Measurements from ENCODE around the gene CLCN3.
"Not testable (repeated sequence)": the region's sequence is repeated elsewhere in the genome, so short reads cannot be mapped to it uniquely, and the experiment has no call there.

The CLCN3 gene

GRCh38 chr4:169723207-169723965 is 103.0 kb downstream of the CLCN3 start:
- DNase-seq (ENCODE audit: low read depth) = peak; percentile 13
- no peak overlapping the region for H3K4me3 ChIP-seq (replicated peaks; ENCODE audit: low read depth, low read length)
- TF ChIP-seq CTCF (IDR thresholded peaks at IDR 0.05; ENCODE audit: low read length, missing control alignments) = peak; percentile 16

GRCh38 chr4:169724260-169724659 is 103.9 kb downstream of the CLCN3 start:
- DNase-seq (ENCODE audit: low read depth) = peak; percentile 81
- no peak overlapping the region for H3K4me3 ChIP-seq (replicated peaks; ENCODE audit: low read depth, low read length)
- TF ChIP-seq CTCF (IDR thresholded peaks at IDR 0.05; ENCODE audit: low read length, missing control alignments) = no peak

- TF ChIP-seq CTCF (IDR thresholded peaks at IDR 0.05; ENCODE audit: low read length, missing control alignments) = no peak
- no peak for DNase-seq (ENCODE audit: low read depth)
- no peak overlapping the region for H3K4me3 ChIP-seq (replicated peaks; ENCODE audit: low read depth, low read length)
Measured at GRCh38 chr4:169727616-169728015, 107.2 kb downstream of the CLCN3 start.

GRCh38 chr4:169730564-169730963 is 110.2 kb downstream of the CLCN3 start:
- H3K4me3 ChIP-seq (replicated peaks; ENCODE audit: low read depth, low read length) = no peak overlapping the region
- no peak for TF ChIP-seq CTCF (IDR thresholded peaks at IDR 0.05; ENCODE audit: low read length, missing control alignments)
- DNase-seq (ENCODE audit: low read depth) = no peak

- not testable (repeated sequence) for H3K4me3 ChIP-seq (replicated peaks; ENCODE audit: low read depth, low read length); DNase-seq (ENCODE audit: low read depth)
Measured at GRCh38 chr4:169738604-169739003, 118.2 kb downstream of the CLCN3 start.

GRCh38 chr4:169741569-169741968 is 121.2 kb downstream of the CLCN3 start:
- no peak for TF ChIP-seq CTCF (IDR thresholded peaks at IDR 0.05; ENCODE audit: low read length, missing control alignments)
- H3K4me3 ChIP-seq (replicated peaks; ENCODE audit: low read depth, low read length) = no peak overlapping the region
- no peak for DNase-seq (ENCODE audit: low read depth)

- no peak for TF ChIP-seq CTCF (IDR thresholded peaks at IDR 0.05; ENCODE audit: low read length, missing control alignments)
Measured at GRCh38 chr4:169744601-169745000, 124.2 kb downstream of the CLCN3 start.

More at GRCh38 chr4:169744601-169745000, 124.2 kb downstream of the CLCN3 start:
- no peak overlapping the region for H3K4me3 ChIP-seq (replicated peaks; ENCODE audit: low read depth, low read length)
- DNase-seq (ENCODE audit: low read depth) = peak; percentile 14
